Thyroid gland (tissue), 4 donors: Measurements from ENCODE around the gene ZNF511. TPM values are rescaled to one million over a fixed set of nuclear protein-coding genes. Genes with fewer than 3 reads are reported as not detected.
"Not testable (repeated sequence)": the region's sequence is repeated elsewhere in the genome, so short reads cannot be mapped to it uniquely, and the experiment has no call there.

Experiments
- DNase-seq, 2 donors: peaks; one replicate each; pipeline ENCODE4 v3.0.0-alpha.2; 2019
- H3K27ac ChIP-seq, 3 donors: fragments of 200-600 bp; sonication (generic); 1 replicate in 2 of 3; 2 replicates in 1 of 3; pipeline ENCODE4 v1.5.1; 2016 to 2019; ENCODE audit warnings: mild to moderate bottlenecking in 1 of 3, moderate library complexity in 1 of 3
- H3K27me3 ChIP-seq: fragments of 200-600 bp; sonication (generic); one replicate; pipeline ENCODE4 v1.5.1; 2019
- H3K36me3 ChIP-seq, 2 donors: fragments of 200-600 bp; sonication (generic); one replicate each; pipeline ENCODE4 v1.5.1; 2016 to 2019
- H3K4me1 ChIP-seq, 2 donors: fragments of 200-600 bp; sonication (generic); one replicate each; pipeline ENCODE4 v1.5.1; 2017 to 2019
- H3K4me3 ChIP-seq, 3 donors: fragments of 200-600 bp; sonication (generic); replicated peaks in 1 of 3; 1 replicate in 2 of 3; 2 replicates in 1 of 3; pipeline ENCODE4 v1.5.1; 2016; ENCODE audit warnings: mild to moderate bottlenecking in 1 of 3
- H3K9me3 ChIP-seq: fragments of 200-600 bp; sonication (generic); one replicate; pipeline ENCODE4 v1.5.1; 2017
- POLR2A ChIP-seq, 2 donors: fragments of 450-650 bp; IDR thresholded peaks; one replicate each; pipeline ENCODE4 v1.6.1; 2017; ENCODE audit warnings: antibody characterized with exemption in 2 of 2, mild to moderate bottlenecking in 2 of 2, moderate library complexity in 1 of 2
- WGBS, 2 donors: methylation state at CpG; one replicate each; pipeline ENCODE4 v1.1.5; 2017; 5-methylcytosine and 5-hydroxymethylcytosine counted together
- intact Hi-C: fragments of 100-400 bp; cut with DNase I; formaldehyde crosslinking; loops from one replicate; pipeline ENCODE4 v1.15.1; 2023
- total RNA-seq, 4 donors: library from RNA; depleted of rRNA; stranded (reverse); fragments of >200 nt; gene quantifications; one replicate each; pipeline ENCODE4 v1.2.3, GENCODE V29; 2016
- TF ChIP-seq, protein P1 (sequence below), 6 experiments: fragments of 200-600 bp in 3 of 6; fragments of 450-650 bp in 3 of 6; sonication (generic) in 3 of 6; IDR thresholded peaks; one replicate each; pipeline ENCODE4 v1.5.1; 2016 to 2019; ENCODE audit warnings: antibody characterized with exemption in 6 of 6, mild to moderate bottlenecking in 2 of 6, inconsistent platforms in 1 of 6, moderate library complexity in 1 of 6

The ZNF511 gene
- total RNA-seq, 4 donors from 2014 or later = 22.0 to 53.6 (median 26.2) TPM

DNA sequence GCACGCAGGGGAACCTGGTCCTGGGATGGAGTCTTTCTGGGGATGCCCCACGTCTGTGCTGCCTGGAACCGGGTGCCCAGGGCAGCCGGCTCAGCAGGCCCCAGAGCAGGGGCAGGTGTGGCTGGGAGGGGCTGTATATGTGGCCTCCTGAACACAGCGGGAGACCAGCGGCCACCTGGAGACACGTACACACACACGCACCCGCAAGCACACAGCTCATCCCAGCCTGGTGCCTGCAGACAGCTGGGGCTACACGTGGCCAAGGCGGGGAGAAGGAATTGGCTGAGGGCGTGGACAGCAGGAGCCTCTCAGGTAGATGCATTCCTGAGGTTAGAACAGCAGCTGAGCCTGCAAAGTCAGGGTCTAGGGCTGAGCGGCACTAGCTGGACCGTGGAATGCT is 46.0 kb upstream of the ZNF511 start:
- H3K9me3 ChIP-seq = no peaks in the 10 kb centered on the region
- no peak overlapping the region for H3K4me3 ChIP-seq
- TF ChIP-seq, protein P1, sequence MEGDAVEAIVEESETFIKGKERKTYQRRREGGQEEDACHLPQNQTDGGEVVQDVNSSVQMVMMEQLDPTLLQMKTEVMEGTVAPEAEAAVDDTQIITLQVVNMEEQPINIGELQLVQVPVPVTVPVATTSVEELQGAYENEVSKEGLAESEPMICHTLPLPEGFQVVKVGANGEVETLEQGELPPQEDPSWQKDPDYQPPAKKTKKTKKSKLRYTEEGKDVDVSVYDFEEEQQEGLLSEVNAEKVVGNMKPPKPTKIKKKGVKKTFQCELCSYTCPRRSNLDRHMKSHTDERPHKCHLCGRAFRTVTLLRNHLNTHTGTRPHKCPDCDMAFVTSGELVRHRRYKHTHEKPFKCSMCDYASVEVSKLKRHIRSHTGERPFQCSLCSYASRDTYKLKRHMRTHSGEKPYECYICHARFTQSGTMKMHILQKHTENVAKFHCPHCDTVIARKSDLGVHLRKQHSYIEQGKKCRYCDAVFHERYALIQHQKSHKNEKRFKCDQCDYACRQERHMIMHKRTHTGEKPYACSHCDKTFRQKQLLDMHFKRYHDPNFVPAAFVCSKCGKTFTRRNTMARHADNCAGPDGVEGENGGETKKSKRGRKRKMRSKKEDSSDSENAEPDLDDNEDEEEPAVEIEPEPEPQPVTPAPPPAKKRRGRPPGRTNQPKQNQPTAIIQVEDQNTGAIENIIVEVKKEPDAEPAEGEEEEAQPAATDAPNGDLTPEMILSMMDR (IDR thresholded peaks at IDR 0.05) = no peak
- no peak for TF ChIP-seq POLR2A (IDR thresholded peaks at IDR 0.05)
- 73 to 90% methylated on average over 6 to 11 of the region's 14 CpGs for WGBS, 2 donors
- H3K27ac ChIP-seq = no peak overlapping the region
- DNase-seq = peak in 1 of 2 donors; percentile 31
- peaks cover 14 to 34% of the 10 kb centered on the region in 2 donors for H3K4me1 ChIP-seq
- H3K27me3 ChIP-seq = no peaks in the 10 kb centered on the region
- H3K36me3 ChIP-seq = no peaks in the 10 kb centered on the region
- intact Hi-C loops = loop anchor here (5.0 kb wide), 1 partner anchor 50 kb away; no protein-coding TSS in a partner anchor

DNA sequence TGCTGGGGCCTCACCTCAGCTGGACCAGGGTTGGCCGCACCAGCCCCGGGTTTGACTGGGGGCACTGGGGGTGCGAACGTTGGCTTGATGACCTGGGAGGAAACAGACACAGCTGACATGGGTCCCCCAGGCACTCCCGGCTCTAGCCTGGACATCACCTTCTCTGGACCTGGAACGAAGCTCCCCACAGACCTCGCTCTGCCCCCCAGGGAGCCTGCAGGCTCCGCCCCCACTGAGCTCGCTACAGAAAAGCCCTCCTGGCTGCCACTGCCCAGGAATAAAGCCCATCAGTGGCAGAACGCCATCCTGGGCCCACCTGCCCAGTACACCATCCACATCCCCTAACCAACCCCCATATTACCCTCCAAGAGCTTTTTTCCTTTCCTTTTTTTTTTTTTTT is 45.0 kb upstream of the ZNF511 start:
- peaks cover 4 to 24% of the 10 kb centered on the region in 2 donors for H3K4me1 ChIP-seq
- no peak for DNase-seq
- H3K27ac ChIP-seq = no peak overlapping the region
- no peak overlapping the region for H3K4me3 ChIP-seq
- 90 to 91% methylated on average over 6 of the region's 10 CpGs for WGBS, 2 donors
- TF ChIP-seq, protein P1 (IDR thresholded peaks at IDR 0.05) = no peak
- TF ChIP-seq POLR2A (IDR thresholded peaks at IDR 0.05) = no peak
- no peaks in the 10 kb centered on the region for H3K27me3 ChIP-seq
- H3K9me3 ChIP-seq = no peaks in the 10 kb centered on the region
- intact Hi-C loops = loop anchor here (5.0 kb wide), 1 partner anchor 49 kb away; no protein-coding TSS in a partner anchor
- H3K36me3 ChIP-seq = no peaks in the 10 kb centered on the region

GRCh38 chr10:133264461-133264860 is 44.3 kb upstream of the ZNF511 start:
- no peak overlapping the region for H3K27ac ChIP-seq
- TF ChIP-seq POLR2A (IDR thresholded peaks at IDR 0.05) = no peak
- TF ChIP-seq, protein P1 (IDR thresholded peaks at IDR 0.05) = no peak
- no peak overlapping the region for H3K4me3 ChIP-seq
- H3K4me1 ChIP-seq = peaks cover 4 to 20% of the 10 kb centered on the region in 2 donors
- no peaks in the 10 kb centered on the region for H3K9me3 ChIP-seq
- H3K27me3 ChIP-seq = no peaks in the 10 kb centered on the region
- DNase-seq = no peak
- intact Hi-C loops = loop anchor here (5.0 kb wide), 1 partner anchor 48 kb away; no protein-coding TSS in a partner anchor
- 74 to 79% methylated on average over 9 of the region's 9 CpGs for WGBS, 2 donors
- no peaks in the 10 kb centered on the region for H3K36me3 ChIP-seq

DNA sequence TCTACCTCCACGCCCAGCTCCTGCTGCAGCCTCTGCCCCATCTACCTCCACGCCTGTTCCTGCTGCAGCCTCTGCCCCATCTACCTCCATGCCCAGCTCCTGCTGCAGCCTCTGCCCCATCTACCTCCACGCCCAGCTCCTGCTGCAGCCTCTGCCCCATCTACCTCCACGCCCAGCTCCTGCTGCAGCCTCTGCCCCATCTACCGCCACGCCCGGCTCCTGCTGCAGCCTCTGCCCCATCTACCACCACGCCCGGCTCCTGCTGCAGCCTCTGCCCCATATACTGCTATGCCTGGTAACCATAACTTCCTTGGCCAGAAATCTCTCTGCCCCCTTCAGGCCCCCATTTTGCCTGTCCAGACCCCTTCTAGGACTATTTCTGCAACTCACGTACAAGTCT is 43.7 kb upstream of the ZNF511 start:
- H3K27me3 ChIP-seq, intact Hi-C loops, DNase-seq, H3K36me3 ChIP-seq, H3K4me3 ChIP-seq, H3K27ac ChIP-seq, H3K9me3 ChIP-seq: not testable (repeated sequence)
- 84% methylated on average over 9 to 10 of the region's 10 CpGs for WGBS, 2 donors
- H3K4me1 ChIP-seq = peaks cover 4 to 14% of the 10 kb centered on the region in 2 donors

- H3K9me3 ChIP-seq = no peaks in the 10 kb centered on the region
- H3K4me3 ChIP-seq = no peak overlapping the region
- H3K4me1 ChIP-seq = peaks cover 1 to 8% of the 10 kb centered on the region in 2 donors
- DNase-seq = no peak
- TF ChIP-seq, protein P1 (IDR thresholded peaks at IDR 0.05) = no peak
- TF ChIP-seq POLR2A (IDR thresholded peaks at IDR 0.05) = no peak
- no peaks in the 10 kb centered on the region for H3K36me3 ChIP-seq
- H3K27me3 ChIP-seq = no peaks in the 10 kb centered on the region
- 73 to 93% methylated on average over 18 to 21 of the region's 21 CpGs for WGBS, 2 donors
- intact Hi-C loops = no loop called here
- H3K27ac ChIP-seq = no peak overlapping the region
Observed at GRCh38 chr10:133266056-133266795, 42.5 kb upstream of the ZNF511 start.
